HG02588 (cell line): Measurements from ENCODE around the gene TRIL.

ENCODE experiments used
- ATAC-seq: cut with Tn5 transposase; IDR thresholded peaks from one replicate; pipeline ENCODE4 v1.9.1; 2021; ENCODE audit warnings: mild to moderate bottlenecking, moderate library complexity; ENCODE audit not compliant: unreplicated experiment

TRIL gene

DNA sequence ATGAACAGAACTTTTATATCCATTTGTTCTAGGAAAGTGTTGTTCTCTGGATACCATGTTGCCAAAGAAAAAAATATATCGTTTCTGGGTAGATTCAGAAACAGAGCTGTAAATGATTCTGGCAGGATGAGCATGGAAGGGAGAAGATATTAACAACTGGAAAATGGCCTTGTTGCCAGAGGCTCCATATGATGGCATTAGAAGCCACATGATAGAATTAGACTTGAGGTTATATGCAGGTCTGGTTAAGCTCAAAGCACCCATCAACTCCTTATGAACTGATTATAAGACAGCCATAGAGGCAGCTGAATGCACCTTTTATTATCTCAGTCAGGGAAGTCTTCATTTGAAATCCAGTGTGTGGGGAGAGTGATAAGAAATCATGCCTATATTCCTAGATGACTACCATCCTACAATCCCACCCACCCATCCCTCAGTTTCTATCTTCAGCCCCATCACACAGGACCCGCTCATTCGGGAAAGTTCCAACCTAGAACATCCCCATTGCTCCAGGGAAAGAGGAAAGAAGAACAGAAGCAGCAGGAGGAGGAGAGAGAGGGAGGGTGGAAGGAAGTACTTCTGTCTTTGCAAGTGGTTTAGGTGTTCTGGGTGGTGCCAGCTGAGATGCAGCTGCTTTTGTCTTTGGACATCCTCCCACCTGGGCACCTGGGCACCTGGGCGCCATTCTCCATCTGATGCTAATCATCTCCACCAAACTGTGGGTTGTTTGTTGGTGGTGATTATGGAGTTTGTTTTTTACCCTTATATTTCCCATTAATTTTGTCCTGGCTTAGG lies 25.5 kb upstream of the TRIL start:
- no peak for ATAC-seq

GRCh38 chr7:28981161-28981465 lies 23.0 kb upstream of the TRIL start:
- no peak for ATAC-seq

- ATAC-seq = no peak
Observed at GRCh38 chr7:28980451-28981160, 22.5 kb upstream of the TRIL start.

- no peak for ATAC-seq
Observed at GRCh38 chr7:28979776-28980175, 21.6 kb upstream of the TRIL start.

- no peak for ATAC-seq
Observed at GRCh38 chr7:28977881-28978280, 19.8 kb upstream of the TRIL start.

GRCh38 chr7:28976022-28976421 lies 17.9 kb upstream of the TRIL start:
- ATAC-seq = no peak

DNA sequence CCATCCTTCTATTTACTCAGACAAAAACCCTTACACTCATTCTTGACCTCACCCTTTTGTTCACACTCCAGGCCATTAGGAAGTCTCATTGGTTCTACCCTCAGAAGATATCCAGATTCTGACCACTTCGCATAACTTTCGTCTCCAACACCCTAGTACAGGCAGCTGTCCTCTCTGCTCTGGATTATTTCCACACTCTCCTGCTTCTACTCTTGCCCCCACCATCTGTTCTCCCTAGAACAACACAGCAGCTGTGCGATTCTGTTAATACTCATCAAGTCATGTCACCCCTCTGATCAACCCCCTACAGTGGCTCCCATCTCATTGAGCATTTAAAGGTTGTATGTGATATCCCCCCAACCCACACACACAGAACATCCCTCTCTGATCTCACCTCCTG lies 15.5 kb upstream of the TRIL start:
- no peak for ATAC-seq

- ATAC-seq = no peak
Observed at GRCh38 chr7:28964056-28964455, 5.9 kb upstream of the TRIL start.

DNA sequence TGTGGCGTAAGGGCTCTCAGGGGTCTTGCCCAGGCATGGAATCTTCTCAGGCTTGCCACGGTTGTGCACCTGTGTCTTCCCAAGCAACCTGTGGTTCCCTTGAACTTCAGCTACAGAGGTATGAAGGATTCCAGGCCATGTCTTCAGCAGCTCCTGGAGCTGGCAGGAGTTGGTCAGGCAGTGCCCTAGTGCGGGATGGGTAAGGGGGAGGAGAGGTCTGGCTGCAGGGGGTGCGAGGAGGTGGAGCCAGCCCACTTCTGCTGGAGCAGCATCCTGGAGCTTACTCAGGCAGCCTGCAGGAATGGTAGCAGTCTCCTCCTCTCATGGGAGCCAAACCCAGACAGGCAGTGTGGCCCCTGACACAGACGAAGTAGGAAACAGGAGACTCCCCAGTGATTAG lies 3.8 kb upstream of the TRIL start:
- no peak for ATAC-seq

- no peak for ATAC-seq
Observed at GRCh38 chr7:28960071-28960840, 2.1 kb upstream of the TRIL start.

DNA sequence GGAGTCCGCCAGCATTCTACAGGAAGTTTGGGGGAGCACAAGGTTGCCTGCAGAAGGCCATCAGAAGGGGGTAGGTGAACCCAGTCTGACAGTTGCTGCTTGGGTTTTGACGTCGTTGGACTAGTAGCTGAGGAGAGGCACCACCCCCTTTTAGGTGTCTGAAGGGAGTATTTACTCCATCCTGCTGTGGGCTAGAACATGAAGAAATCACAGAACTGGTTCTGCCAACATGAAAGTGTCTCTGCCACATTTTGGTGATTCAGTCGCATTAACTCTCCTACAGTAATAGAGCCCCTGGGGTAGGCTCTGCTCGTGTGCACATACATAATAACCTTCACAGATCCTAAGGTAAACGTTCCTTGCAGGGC lies 834 bp upstream of the TRIL start:
- ATAC-seq = no peak

GRCh38 chr7:28957751-28958234 lies 337 bp downstream of the TRIL start:
- ATAC-seq = no peak

DNA sequence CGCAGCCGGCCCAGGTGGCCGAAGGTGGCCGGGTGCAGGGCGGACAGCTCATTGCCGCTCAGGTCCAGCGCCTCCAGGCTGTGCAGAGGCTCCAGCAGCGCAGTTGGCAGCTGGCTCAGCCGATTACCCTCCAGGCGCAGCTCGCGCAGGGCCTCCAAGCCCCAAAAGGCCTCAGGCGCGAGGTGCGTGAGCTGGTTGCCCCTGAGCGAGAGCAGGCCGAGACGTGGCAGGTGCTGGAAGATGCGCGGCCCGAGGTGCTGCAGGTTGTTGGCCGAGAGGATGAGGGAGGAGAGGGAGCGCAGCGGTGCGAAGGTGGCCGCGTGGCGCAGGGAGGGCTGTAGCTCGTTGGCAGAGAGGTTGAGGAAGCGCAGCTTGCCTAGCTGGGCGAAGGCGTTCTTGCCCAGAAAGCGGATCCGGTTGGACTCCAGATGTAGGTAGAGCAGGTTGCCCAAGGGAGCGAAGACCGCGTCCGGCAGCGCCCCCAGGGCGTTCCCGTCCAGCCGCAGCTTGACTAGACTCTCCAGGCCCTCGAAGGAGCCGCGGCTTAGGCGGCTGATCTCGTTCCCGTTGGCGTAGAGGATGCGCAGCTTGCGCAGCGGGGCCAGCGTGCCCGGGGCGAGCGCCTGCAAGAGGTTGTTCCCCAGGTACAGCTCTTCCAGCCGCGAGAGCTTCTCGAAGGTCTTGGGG lies 923 bp downstream of the TRIL start:
- no peak for ATAC-seq

DNA sequence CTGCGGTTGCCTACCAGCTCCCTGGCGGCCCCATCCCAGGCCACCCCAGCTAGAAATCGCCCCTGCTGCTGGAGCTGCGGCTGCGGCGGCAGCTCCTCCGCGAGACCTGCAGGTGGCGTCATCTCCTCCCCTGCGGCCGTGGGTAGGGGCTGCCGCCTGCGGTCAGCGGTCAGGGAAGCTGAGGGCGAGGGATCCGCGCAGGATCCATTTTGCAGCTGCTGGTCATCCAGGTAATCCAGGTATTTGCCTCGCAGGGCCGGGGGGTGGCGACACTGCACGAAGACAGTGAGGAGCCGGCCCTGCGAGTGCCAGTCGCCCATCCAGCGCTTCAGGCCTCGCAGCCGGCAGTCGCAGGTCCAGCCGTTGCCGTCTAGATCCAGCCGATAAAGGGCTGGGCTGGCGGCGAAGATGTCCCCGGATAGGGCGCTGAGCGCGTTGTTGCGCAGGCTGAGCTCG lies 1.5 kb downstream of the TRIL start:
- no peak for ATAC-seq

DNA sequence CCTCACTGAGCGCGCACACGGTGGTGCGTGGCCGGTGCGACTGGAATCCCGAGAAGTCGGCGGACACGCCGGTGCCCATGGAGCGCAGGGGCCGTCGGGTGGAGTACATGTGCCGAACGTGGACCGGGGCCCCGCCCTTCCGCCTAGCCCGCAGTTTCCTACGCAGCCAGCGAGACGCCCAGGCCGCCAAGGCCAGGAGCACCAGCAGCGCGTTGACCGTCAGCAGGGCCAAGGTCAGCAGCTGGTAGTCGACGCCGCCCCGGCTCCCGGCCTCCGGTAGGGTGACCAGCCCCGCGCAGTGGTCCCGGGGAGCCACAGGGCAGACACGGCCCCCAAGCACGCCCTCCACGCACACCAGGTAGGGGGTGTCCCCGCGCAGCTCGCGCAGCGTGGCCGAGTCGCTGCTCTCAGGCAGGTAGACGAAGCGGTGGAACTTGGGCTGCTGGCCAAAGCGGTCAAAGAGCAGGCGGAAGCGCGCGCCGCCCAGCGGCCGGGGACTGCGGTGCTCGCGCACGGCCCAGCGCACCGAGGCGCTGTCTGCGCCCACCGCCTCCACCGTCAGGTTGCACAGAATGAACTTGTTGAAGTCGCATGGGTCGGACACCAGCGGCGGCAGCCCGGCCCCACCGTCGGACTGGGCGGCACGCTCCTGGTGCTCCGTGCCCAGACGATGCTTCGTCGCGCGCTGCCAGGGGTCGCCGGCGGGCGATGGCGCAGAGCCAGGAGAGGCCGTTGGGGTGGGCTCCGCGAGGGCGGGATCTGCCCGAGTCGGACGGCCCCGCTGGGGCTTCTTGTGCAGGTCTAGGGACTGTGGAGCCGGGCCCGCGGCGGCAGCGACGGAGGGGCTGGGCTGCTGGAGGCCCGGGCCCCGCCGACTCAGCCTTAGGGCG lies 2.2 kb downstream of the TRIL start:
- ATAC-seq = no peak

DNA sequence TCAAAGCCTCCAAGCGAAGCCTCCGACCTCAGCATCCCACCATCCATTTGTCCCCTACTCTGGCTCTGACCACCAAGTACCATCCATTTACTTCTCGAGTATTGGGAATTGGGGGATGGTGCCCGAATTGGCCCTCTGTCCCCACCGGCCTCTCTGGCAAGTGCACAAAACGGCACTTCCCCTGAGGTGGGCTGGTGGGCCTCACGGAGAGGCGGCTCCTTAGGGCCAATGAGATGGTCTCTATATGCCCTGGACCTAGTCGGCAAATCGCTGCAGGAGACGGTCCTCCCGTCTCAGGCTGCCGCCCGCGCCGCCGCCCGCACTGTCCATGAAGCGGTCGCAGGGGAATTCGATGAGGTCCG lies 2.8 kb downstream of the TRIL start:
- no peak for ATAC-seq

DNA sequence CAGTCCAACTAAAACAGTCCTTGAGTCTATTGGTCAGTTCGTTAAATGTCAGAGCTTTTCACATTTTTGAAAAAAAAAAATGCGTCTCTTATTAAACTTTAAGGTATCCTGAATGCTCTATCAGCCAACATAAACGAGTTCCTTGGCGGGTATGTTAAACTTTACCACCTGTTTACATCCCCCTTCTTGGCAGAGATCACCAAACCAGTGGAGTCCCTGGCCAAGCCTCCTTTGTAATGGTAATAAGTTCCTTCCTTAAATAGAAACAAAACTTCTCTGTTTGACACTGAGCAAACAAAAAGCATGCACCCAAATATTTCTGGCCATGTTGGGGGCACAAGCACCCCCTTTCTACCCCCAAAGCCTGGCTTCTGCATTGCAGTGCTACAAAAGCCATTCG lies 3.2 kb downstream of the TRIL start:
- no peak for ATAC-seq

GRCh38 chr7:28954471-28954870 lies 3.7 kb downstream of the TRIL start:
- no peak for ATAC-seq

- no peak for ATAC-seq
Observed at GRCh38 chr7:28953633-28954032, 4.5 kb downstream of the TRIL start.

GRCh38 chr7:28942168-28942567 lies 16.0 kb downstream of the TRIL start:
- ATAC-seq = no peak
